Esophagus squamous epithelium (tissue), 4 donors: ENCODE measurements around the gene AKNAD1.

Experiments used
- POLR2A ChIP-seq, 4 donors: fragments of 450-650 bp; IDR thresholded peaks; one replicate each; pipeline ENCODE4 v1.6.1; 2017; ENCODE audit warnings: antibody characterized with exemption in 4 of 4, mild to moderate bottlenecking in 4 of 4, moderate library complexity in 3 of 4
- TF ChIP-seq, protein P1 (sequence below), 6 experiments: fragments of 450-650 bp in 4 of 6; fragments of 200-600 bp in 2 of 6; sonication (generic) in 2 of 6; IDR thresholded peaks; one replicate each; pipeline ENCODE4 v1.5.1; 2016 to 2019; ENCODE audit warnings: antibody characterized with exemption in 6 of 6, mild to moderate bottlenecking in 4 of 6, moderate library complexity in 4 of 6

- no peak for TF ChIP-seq POLR2A (IDR thresholded peaks at IDR 0.05)
- TF ChIP-seq, protein P1, sequence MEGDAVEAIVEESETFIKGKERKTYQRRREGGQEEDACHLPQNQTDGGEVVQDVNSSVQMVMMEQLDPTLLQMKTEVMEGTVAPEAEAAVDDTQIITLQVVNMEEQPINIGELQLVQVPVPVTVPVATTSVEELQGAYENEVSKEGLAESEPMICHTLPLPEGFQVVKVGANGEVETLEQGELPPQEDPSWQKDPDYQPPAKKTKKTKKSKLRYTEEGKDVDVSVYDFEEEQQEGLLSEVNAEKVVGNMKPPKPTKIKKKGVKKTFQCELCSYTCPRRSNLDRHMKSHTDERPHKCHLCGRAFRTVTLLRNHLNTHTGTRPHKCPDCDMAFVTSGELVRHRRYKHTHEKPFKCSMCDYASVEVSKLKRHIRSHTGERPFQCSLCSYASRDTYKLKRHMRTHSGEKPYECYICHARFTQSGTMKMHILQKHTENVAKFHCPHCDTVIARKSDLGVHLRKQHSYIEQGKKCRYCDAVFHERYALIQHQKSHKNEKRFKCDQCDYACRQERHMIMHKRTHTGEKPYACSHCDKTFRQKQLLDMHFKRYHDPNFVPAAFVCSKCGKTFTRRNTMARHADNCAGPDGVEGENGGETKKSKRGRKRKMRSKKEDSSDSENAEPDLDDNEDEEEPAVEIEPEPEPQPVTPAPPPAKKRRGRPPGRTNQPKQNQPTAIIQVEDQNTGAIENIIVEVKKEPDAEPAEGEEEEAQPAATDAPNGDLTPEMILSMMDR (IDR thresholded peaks at IDR 0.05): no peak
These were observed 4.7 kb upstream of the AKNAD1 start for GRCh38 chr1:108861566-108861965.
